Posterior cingulate gyrus (tissue), 11 donors: Measurements from ENCODE around the gene C11orf86.

Source experiments
- DNase-seq, 10 donors: peaks; one replicate each; pipeline versions ENCODE4 v3.0.0 to v3.0.0-alpha.2; 2020 to 2021; ENCODE audit warnings: mixed read lengths in 3 of 10
- intact Hi-C: fragments of 100-400 bp; cut with DNase I; formaldehyde crosslinking; loops from one replicate; pipeline ENCODE4 v1.15.1; 2023

The C11orf86 gene

DNA sequence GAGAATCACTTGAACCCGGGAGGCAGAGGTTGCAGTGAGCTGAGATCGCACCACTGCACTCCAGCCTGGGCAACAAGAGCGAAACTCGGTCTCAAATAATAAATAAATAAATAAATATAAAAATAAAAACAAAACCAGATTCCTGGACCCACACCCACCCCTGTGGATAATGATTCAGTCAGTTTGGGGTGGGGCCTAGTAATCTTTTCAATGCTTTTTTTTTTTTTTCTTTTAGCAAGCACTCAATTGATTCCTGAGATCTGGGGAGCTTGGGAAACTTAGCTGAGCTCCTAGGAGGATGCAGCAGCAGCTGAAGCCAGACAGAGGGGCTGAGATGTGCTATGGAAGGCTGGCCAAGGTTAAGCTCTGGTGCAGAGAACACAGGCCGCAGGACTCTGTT is 12.3 kb upstream of the C11orf86 start:
- peak in 1 of 10 donors; percentile 4 for DNase-seq
- intact Hi-C loops: loop anchor here (10.0 kb wide), 1 partner anchor 362 kb away; no protein-coding TSS in a partner anchor

DNA sequence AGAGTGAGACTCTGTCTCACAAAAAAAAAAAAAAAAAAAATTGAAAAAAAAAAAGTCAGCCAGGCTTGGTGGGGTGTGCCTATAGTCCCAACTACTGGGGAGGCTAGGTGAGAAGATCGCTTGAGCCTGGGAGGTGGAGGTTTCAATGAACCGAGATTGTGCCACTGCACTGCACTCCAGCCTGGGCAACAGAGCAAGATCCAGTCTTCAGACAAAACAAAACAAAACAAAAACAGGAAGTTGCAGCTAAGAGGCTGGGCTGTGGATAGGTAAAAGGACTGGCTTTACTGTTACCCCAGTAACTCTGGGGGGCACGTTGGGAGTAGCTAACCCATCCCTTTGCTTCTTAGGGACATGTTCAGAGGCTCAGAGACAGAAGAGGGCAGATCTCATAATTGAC is 10.6 kb upstream of the C11orf86 start:
- intact Hi-C loops: loop anchor here (10.0 kb wide), 1 partner anchor 360 kb away; no protein-coding TSS in a partner anchor
- no peak for DNase-seq

DNA sequence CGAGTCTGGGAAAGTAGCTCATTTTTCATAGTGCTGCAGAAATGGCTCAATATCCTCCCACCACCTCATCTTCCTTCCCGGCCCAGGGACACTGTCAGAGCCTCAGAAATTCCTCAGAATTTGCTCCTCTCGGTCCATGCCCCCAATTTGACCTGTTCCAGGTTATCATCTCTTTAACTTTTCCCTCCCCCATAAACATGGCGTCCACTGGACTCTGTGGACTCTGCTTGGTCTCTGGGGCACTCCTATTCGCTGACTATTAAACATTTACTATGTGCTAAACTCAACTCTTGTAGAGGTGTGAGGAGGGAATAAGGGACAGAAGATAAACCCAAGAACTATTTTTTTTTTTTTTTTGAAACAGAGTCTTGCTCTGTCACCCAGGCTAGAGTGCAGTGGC is 8.8 kb upstream of the C11orf86 start:
- intact Hi-C loops: loop anchor here (10.0 kb wide), 1 partner anchor 358 kb away; no protein-coding TSS in a partner anchor
- peak in 1 of 10 donors; percentile 1 for DNase-seq

DNA sequence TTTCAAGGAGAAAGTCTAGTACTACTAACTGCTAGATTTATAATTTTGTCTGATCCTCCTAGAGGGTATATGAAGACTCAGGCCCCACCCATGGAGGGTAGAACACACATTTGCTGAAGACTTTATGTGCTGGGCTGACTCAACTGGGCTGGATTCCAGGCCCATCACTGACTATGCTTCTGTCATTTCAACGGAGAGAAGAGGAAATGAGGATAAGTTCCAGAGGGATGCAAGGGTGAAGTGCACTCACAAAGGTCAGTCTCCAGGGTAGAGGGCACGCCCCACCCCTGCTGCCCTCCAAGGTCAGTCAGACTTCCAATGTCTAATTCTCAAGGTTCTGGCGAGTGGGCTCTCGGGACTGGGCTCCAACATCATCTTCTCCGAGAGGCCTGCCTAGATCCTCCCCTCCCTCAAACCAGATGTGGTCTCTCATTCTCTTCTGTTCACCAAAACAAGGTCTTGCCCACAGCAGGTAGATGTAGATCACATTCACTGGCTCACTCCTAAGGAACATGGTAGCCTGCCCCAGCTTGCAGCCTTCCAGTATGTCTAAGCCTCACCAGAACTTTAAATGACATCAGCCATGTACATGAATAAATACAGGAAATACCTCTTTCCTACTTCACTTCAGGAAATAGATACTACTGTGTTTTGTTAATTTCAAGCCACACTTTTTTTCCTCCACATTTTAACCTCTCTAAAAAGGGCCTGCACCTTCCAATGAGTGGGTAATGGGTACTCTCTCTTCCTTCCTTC is 7.3 kb upstream of the C11orf86 start:
- DNase-seq: peak in 1 of 10 donors; percentile 20
- intact Hi-C loops: loop anchor here (10.0 kb wide), 1 partner anchor 357 kb away; no protein-coding TSS in a partner anchor

DNA sequence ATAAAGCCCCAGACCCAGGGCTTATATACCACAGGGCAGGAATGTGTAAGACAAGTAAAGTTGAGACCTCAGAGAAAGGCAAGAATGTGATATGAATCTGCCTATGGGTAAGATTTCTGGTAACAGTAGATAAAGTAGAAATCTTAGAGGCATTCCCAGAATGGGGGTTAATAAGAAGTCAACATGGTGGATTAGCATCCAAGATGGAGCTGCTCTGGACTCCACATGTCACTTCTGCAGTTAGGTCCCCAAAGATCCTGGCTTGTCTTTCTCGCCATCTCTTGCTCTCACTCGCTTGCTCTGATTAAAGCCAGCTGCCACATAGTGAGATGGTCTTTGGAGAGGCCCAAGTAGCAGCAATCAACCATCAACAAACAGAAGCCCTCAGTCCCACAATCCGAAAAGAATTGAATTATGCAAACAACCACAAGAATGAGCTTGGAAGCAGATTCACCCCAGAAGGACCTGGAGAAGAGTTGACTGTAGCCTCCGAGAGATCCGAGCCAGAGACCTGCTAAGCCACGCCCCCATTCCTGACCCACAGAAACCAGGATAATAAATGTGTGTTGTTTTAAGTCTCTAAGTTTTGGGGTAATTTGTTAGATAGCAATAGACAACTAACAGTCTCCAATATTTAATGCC is 5.4 kb upstream of the C11orf86 start:
- no peak for DNase-seq
- intact Hi-C loops: loop anchor here (10.0 kb wide), 1 partner anchor 355 kb away; no protein-coding TSS in a partner anchor

DNA sequence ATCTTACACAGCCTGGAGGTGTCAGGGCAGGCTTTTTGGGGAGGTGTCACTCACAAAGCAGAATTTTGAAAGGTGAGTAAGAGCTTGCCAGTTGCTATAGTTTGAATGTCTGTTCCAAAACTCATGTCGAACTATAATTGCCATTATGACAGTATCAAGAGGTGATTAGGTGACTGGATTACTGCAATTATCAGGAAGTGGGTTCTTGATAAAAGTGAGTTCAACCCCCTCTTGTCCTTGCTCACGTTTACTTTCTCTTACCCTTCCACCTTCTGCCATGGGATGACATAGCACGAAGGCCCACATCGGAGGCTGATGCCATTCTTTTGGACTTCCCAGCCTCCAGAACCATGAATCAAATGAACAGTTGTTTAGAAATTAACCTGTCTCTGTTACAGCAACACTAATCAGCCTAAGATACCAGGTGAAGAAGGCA is 4.7 kb upstream of the C11orf86 start:
- intact Hi-C loops: no loop called here
- DNase-seq: no peak

DNA sequence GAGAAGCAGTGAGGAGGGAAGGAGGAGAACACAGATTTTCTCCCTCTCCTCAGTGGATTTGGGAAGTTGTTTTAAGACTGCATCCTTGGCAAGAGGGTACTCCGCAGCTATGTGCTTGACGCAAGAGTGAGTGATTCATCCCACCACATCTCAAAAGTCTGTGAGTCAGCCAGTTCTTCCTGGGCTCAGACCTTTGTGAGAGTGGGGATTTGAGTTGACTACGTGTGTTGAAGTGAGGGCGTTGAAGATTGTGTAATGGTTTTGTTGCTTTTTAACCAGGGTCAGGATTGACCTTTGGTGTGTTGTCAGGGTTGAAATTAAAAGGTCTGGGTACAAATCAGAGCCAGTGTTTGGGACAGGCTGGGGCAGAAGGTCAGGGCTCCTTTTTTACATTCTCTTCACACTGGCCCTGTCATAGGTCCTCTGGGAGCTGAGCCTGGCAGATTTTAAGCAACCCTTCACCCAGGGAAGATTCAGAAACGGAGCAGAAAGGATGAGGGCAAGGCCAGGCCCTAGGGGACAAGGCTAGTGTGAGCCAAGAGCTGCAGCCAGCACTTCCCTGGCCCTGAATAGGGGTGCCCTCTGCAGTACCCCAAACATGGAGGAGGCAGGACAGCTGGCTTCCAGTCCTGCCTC is 4.2 kb upstream of the C11orf86 start:
- DNase-seq: peak in 1 of 10 donors; percentile 12
- intact Hi-C loops: no loop called here

DNA sequence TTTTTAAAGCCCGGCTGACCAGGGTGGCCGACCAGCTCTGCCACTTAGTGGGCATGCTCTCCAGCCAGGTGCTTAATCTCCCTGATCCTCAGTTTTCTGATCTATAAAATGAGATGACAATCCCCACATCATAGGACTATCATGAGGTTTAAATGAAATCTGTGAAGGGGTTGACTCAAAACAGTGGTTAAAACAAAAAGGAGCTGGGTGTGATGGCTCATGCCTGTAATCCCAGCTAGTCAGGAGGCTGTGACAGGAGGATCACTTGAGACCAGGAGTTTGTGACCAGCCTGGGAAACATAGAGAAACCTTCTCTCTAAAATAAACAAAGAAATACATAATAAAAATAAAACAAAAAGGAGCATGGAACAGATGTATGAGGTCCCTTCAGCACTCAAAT is 3.6 kb upstream of the C11orf86 start:
- no peak for DNase-seq
- intact Hi-C loops: no loop called here

DNA sequence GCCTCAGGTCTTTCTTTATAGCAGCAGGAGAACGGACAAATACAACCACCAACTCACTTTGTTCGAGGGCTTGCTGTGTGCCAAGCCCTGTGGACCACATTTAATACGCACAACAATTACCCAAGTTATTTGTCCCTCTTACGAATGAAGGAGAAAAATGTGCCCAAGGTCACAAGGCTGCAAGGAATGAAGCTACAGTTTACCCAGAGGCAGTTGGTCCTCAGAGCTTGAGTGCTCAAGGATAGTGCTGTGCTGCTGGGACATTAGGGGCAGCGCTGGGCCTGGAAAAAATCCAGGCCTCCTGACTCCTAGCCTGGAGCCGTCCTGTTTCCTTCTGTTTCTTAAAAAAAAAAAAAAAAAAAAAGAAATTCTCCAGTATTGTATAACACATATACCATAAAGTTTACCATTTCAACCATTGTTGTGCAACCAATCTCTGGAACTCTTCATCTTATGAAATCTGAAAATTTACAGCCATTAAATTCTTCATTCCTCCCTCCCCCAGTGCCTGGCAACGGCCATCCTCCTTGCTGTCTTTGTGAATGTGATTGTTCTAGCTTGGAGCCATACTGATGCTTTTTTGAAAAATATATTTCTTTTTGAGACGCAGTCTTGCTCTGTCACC is 1.0 kb upstream of the C11orf86 start:
- intact Hi-C loops: no loop called here
- DNase-seq: no peak

DNA sequence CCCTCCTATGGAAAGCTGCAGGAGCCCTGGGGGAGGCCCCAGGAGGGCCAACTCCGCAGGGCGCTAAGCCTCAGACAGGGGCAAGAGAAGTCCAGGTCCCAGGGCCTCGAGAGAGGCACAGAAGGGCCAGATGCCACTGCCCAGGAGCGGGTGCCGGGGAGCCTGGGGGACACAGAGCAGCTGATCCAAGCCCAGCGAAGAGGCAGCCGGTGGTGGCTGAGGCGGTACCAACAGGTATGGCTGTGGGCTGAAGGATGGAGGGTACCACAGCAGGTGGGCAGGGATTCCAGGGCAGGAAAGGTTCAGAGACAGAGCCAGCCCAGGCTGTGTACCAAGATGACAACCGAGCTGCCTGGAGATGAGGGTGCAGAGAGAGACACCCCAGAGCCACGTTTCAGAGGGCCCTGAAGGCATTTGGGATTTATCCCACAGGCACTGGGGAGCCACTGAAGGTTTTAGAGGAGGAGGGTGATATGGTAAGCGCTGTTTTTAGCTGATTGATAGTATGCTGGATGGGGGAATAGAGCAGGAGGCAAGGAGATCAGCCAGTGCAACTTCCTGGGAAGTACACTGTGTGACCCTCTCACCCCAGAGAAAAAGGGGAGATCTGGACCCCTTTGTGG is 412 bp downstream of the C11orf86 start:
- DNase-seq: no peak
- intact Hi-C loops: no loop called here

DNA sequence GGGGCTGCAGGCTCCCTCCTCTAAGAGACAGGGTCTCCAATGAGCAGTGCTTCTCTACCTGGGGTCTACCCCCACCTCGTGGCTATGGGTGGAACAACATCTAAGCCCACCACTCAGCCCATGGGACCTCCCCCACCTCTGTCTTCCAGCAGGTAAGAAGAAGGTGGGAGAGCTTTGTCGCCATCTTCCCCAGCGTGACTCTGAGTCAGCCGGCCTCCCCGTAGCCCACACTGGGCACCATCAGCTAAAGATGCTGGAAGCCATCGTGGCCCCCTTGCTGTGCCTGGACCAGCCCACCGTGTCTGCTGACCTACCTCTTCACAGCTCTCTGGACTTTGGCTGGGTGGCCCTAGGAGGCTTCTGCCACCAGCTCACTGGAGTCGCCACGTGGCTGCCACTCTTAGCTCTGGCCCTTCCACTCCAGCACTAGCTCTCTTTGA is 944 bp downstream of the C11orf86 start:
- DNase-seq: peak in 1 of 10 donors; percentile 79
- intact Hi-C loops: no loop called here

DNA sequence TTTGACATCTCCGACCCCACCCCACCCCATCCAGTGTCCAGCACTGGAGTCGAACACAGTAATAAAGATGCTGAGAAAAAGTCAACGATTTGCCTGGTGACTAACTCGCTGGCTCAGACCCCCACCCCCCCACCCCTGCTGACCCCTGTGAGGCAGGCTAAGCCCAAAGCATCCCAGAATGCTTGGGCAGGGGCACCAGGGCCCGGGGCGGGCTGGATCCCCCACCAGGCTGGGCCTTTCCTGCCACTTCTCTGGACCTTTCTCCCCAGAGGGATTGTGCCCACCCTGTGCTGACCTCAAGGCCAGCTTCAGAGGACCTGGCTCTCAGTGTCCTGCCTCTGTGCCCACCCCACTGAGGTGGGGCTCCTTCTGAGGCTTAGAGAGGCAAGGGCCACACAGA is 1.8 kb downstream of the C11orf86 start:
- intact Hi-C loops: no loop called here
- no peak for DNase-seq

DNA sequence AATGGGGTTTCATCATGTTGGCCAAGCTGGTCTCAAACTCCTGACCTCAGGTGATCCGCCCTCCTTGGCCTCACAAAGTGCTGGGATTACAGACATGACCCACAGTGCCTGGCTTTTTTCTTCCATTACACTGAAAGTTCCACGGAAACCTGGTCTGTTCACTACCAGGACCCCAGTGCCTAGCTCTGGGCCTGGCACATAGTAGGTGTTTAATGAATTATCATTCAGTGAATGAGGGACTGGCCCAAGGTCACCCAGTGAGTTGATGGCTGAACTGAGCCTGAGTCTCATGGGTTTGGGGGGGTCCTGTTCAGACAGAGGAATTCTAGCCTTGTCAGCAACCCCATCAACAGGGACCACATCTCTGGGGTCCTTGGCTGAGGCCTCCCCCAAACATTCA is 3.1 kb downstream of the C11orf86 start:
- intact Hi-C loops: no loop called here
- DNase-seq: no peak

DNA sequence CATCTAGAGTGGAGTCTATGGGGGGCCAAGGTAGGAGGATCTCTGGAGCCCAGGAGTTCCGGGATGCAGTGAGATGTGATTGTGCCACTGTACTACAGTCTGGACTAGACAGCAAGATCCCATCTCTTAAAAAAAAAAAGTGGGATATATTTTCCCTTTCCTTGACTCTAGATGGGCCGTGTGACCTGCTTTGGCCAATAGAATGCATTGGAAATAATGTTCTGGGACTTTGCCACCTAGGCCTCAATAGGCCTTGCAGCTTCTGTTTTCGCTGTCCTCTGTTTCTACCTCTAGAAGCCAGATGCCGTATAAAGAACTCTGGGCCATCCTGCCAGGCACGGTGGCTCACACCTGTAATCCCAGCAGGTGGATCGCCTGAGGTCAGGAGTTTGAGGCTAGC is 3.6 kb downstream of the C11orf86 start:
- intact Hi-C loops: no loop called here
- no peak for DNase-seq

DNA sequence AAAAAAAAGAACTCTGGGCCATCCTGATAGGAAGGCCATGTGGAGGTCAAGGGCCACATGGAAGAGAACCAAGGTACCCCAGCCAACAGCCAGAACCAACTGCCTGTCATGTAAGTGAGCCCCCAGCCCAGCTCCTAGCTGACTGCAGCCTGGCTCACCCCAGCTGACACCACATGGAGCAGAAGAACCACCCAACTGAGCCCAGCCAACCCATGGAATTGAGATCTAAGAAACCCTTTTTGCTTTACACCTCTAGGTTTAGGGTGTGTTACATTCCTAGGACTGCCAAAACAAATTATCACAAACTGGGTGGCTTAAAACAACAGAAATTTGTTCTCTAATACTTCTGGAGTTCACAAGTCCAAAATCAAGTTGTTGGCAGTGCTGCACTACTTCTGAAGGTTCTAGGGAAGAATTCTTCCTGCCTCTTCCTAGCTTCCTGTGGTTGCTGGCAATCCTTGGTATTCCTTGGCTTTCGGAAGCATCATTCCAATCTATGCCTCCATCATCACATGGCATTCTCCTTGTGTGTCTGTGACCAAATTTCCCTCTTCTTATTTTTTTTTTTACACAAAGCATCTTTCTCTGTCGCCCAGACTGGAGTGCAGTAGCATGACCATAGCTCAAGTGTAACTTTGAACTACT is 4.4 kb downstream of the C11orf86 start:
- no peak for DNase-seq

DNA sequence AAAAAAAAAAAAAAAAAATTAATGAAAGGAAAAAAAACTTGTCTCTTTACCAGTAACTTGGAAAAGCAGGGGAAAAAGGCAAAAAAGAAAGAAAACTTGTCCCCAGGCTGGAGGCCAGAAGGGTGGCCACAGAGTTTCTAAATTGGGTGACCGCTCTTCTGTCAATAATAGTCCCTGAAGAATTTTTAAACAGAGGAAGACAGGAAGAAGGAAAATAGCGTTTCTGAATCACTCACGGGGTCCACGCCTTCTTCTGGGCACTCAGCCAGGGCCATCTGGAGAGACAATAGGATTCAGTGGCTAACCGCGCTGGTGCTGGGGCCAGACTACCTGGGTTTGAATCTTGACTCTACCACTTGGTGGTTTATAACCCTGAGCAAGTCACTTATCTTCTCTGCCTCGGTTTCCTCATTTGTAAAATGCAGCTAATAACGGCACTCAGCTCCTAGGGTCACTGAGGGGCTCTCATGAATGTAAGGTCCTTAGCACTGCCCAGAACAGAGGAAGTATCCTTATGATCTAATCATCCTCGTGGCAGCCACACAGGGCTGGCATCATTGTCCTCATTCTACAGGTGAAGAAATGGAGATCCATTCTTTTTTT is 7.0 kb downstream of the C11orf86 start:
- DNase-seq: peak in 8 of 10 donors; percentile 37 to 90 (median 54)
- intact Hi-C loops: no loop called here

More for the DNA sequence above, 4.4 kb downstream of the C11orf86 start:
- intact Hi-C loops: no loop called here

DNA sequence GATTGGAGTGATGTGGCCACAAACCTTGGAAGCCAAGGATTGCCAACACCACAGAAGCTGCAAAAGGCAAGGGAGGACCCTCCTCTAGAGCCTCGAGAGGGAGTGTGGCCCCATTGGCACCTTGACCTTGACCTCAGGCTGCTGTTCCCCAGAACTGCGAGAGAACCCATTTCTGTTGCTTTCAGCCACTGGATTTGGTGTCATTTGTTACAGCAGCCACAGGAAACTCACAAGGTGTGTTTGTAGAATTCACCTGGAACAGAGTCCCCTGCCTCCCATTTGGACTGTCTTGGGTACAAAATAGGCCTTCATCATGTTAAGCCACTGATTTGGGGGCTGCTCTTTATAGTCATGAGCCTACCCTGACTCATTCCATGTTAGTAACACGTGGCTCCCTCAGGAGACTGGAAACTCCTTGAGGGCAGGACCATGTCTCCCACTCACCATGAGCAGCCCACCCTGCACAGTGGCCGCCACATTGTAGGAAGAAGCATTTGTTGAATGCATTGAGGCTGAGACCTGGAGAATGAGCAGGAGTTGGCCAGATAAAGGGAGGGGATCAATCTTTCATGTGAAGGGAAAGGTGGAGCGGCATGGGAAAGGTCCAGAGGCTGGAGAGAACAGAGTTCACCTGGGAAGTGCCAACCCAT is 8.3 kb downstream of the C11orf86 start:
- DNase-seq: no peak
- intact Hi-C loops: no loop called here

DNA sequence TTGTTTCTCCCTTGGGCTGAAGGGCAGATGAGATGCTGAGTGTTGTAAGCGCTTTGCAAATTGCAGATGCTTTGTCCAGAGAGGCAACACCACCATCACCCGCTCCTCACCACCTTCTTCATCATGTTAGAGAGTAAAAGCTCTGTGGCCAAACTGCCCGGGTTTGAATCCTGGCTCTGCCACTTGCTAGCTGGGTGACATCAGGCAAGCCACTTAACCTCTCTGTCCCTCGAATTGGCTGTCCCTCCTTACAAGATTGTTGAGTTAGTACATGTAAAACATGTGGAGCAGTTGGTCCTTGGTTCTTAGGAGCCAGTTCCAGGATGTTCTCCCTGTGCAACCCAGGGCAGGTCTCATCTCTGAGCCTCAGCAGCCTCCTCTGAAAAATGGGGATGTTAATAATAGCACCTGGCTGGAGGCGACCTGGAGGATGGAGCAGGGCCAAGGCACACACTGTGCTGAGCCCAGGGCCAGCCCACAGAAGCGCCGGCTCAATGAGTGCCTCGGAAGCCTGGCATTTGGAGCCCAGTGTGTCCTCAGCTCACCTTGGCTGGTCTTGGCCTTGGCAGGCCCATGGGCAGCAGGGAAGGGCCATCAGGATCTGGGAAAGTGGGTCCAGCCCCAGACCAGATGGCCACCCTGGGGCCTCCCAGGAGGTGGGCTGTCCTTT is 10.5 kb downstream of the C11orf86 start:
- DNase-seq: no peak
- intact Hi-C loops: no loop called here
